Liver (tissue), 3 donors: Measurements from ENCODE around the gene GPR31.

ENCODE experiments used
- RAD21 ChIP-seq, 2 donors: IDR thresholded peaks; 2 replicates each; pipeline ENCODE4 v1.6.1; 2016; ENCODE audit warnings: antibody characterized with exemption in 2 of 2, mild to moderate bottlenecking in 2 of 2
- TAF1 ChIP-seq: conservative IDR thresholded peaks from 2 replicates; pipeline ENCODE4 v1.6.1; 2016; ENCODE audit warnings: antibody characterized with exemption, mild to moderate bottlenecking
- TF ChIP-seq, protein P1 (sequence below): fragments of 150-350 bp; IDR thresholded peaks from 2 replicates; pipeline ENCODE4 v1.5.1; 2017; ENCODE audit warnings: improper control_type of control experiment, low read depth, low read length; ENCODE audit not compliant: missing input control
- donor health status: healthy.
- donor health status: healthy.

DNA sequence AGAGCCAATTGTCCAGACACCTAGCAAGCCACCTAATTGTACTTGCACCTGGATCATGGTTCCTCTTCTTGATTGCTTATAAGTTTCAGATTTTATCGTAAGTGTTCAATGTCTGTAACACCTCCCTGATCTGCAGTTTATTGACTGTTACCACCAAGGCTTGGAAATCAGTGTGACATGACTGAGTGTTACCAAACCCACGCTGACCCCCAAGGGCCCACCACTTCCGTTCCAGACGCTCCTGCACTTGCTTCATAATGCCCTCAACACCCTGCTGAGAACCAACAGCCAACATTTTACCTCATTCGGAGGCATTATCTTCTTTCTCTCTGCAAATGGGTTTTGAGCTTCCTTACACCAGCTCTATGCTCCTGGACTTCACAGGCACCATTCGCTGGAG is 28.6 kb downstream of the GPR31 start:
- TF ChIP-seq, protein P1, sequence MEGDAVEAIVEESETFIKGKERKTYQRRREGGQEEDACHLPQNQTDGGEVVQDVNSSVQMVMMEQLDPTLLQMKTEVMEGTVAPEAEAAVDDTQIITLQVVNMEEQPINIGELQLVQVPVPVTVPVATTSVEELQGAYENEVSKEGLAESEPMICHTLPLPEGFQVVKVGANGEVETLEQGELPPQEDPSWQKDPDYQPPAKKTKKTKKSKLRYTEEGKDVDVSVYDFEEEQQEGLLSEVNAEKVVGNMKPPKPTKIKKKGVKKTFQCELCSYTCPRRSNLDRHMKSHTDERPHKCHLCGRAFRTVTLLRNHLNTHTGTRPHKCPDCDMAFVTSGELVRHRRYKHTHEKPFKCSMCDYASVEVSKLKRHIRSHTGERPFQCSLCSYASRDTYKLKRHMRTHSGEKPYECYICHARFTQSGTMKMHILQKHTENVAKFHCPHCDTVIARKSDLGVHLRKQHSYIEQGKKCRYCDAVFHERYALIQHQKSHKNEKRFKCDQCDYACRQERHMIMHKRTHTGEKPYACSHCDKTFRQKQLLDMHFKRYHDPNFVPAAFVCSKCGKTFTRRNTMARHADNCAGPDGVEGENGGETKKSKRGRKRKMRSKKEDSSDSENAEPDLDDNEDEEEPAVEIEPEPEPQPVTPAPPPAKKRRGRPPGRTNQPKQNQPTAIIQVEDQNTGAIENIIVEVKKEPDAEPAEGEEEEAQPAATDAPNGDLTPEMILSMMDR: no peak
- TF ChIP-seq RAD21 (IDR thresholded peaks at IDR 0.05): no peak
- TF ChIP-seq TAF1: no peak
